Caco-2 (cell line): ENCODE data around the gene MACC1. TPM values are rescaled to one million over a fixed set of nuclear protein-coding genes. Genes with fewer than 3 reads are reported as not detected.

Source experiments
- BruUV-seq: library from RNA; stranded (reverse); fragments of 400-500 nt; replicated peaks from 2 replicates; lab custom pipeline; 2021; lab: Mats Ljungman, UMichigan
- CTCF ChIA-PET: fragments of 300-600 bp; sonication (Branson Sonifier 250); formaldehyde crosslinking; loops from one replicate; lab custom pipeline; 2022; ENCODE audit warnings: antibody characterized with exemption; lab: Charles Lee
- POLR2A ChIA-PET: fragments of 300-600 bp; sonication (Branson Sonifier 250); formaldehyde crosslinking; loops from one replicate; lab custom pipeline; 2022; ENCODE audit warnings: antibody characterized with exemption; lab: Charles Lee
- DNase-seq, 2 experiments: peaks; one replicate each; pipeline versions ENCODE4 v3.0.0 to v3.0.0-alpha.2; 2020 to 2022
- H3K27me3 ChIP-seq: replicated peaks from 2 replicates; pipeline ENCODE4 v1.6.0; 2011; ENCODE audit warnings: low read length; ENCODE audit not compliant: control insufficient read depth, insufficient read depth
- H3K36me3 ChIP-seq: 2 replicates; pipeline ENCODE4 v1.5.1; 2011; ENCODE audit warnings: low read length; ENCODE audit not compliant: control insufficient read depth, insufficient read depth
- H3K4me1 ChIP-seq: fragments of 250-450 bp; sonication (Bioruptor Pico); 2 replicates; pipeline ENCODE4 v1.5.1; 2020; ENCODE audit warnings: mild to moderate bottlenecking
- H3K4me3 ChIP-seq: 2 replicates; pipeline ENCODE4 v1.5.1; 2011; ENCODE audit warnings: low read depth, mild to moderate bottlenecking, control low read depth, low read length
- H3K9me3 ChIP-seq: fragments of 250-450 bp; sonication (Bioruptor Pico); 2 replicates; pipeline ENCODE4 v1.5.1; 2020; ENCODE audit warnings: mild to moderate bottlenecking, moderate library complexity
- H3K27ac Mint-ChIP-seq: one replicate; pipeline ENCODE4 v1.8.0; 2022; ENCODE audit warnings: mixed read lengths; ENCODE audit not compliant: unreplicated experiment
- H3K27me3 Mint-ChIP-seq: one replicate; pipeline ENCODE4 v1.8.0; 2022; ENCODE audit warnings: mixed read lengths; ENCODE audit not compliant: insufficient read depth, unreplicated experiment
- H3K36me3 Mint-ChIP-seq: one replicate; pipeline ENCODE4 v1.8.0; 2022; ENCODE audit warnings: mild to moderate bottlenecking, mixed read lengths; ENCODE audit not compliant: insufficient read depth, unreplicated experiment
- H3K4me1 Mint-ChIP-seq: one replicate; pipeline ENCODE4 v1.8.0; 2022; ENCODE audit warnings: low read depth, mixed read lengths; ENCODE audit not compliant: unreplicated experiment
- H3K4me3 Mint-ChIP-seq: one replicate; pipeline ENCODE4 v1.8.0; 2022; ENCODE audit warnings: mild to moderate bottlenecking, moderate library complexity, mixed read lengths; ENCODE audit not compliant: unreplicated experiment
- H3K9me3 Mint-ChIP-seq: one replicate; pipeline ENCODE4 v1.8.0; 2022; ENCODE audit warnings: mixed read lengths; ENCODE audit not compliant: unreplicated experiment
- CTCF ChIP-seq, 2 experiments: fragments of 200-600 bp in 1 of 2; IDR thresholded peaks; 1 replicate in 1 of 2; 2 replicates in 1 of 2; pipeline versions ENCODE4 v1.5.1 to v1.8.0; 2011 to 2022; ENCODE audit warnings: antibody characterized with exemption in 1 of 2, control low read depth in 1 of 2, inconsistent platforms in 1 of 2, low read depth in 1 of 2, low read length in 1 of 2, mild to moderate bottlenecking in 1 of 2, moderate library complexity in 1 of 2; ENCODE audit not compliant: insufficient read depth in 1 of 2, severe bottlenecking in 1 of 2, unreplicated experiment in 1 of 2
- intact Hi-C: fragments of 100-400 bp; cut with micrococcal nuclease; formaldehyde crosslinking; loops from one replicate; pipeline ENCODE4 v1.10.0; 2022; ENCODE audit not compliant: unreplicated experiment
- total RNA-seq: library from RNA; stranded (reverse); gene quantifications from 2 replicates; pipeline ENCODE4 v1.2.3, GENCODE V29; 2022

MACC1 gene
- total RNA-seq, 1 experiment from 2014 or later = 87.7 TPM

GRCh38 chr7:20141002-20141345, 76.2 kb downstream of the MACC1 start:
- CTCF ChIA-PET = no interaction called here
- Mint-ChIP-seq H3K4me1 (peaks cover 17% of the 10 kb centered on the region), H3K36me3 (peaks cover 74% of the 10 kb centered on the region), H3K27me3 (no peaks in the 10 kb centered on the region), H3K27ac (peak overlapping the region; percentile 8), H3K9me3 (no peaks in the 10 kb centered on the region), H3K4me3 (no peak overlapping the region)
- DNase-seq = no peak
- no peak for TF ChIP-seq CTCF (IDR thresholded peaks at IDR 0.05; ENCODE audit: insufficient read depth in 1 of 2, low read depth in 1 of 2, low read length in 1 of 2, severe bottlenecking in 1 of 2, unreplicated experiment in 1 of 2)
- Histone ChIP-seq H3K4me1 (no peaks in the 10 kb centered on the region), H3K27me3 (no peaks in the 10 kb centered on the region), H3K4me3 (no peak overlapping the region), H3K36me3 (no peaks in the 10 kb centered on the region; the same call in 1 of the 2 replicates), H3K9me3 (no peaks in the 10 kb centered on the region)
- POLR2A ChIA-PET = no interaction called here
- intact Hi-C loops = no loop called here
- no TSS peak for BruUV-seq

GRCh38 chr7:20140291-20141001, 76.7 kb downstream of the MACC1 start:
- intact Hi-C loops = no loop called here
- Mint-ChIP-seq H3K4me3 (no peak overlapping the region), H3K27me3 (no peaks in the 10 kb centered on the region), H3K27ac (peak overlapping the region; percentile 8), H3K9me3 (no peaks in the 10 kb centered on the region), H3K4me1 (peaks cover 17% of the 10 kb centered on the region), H3K36me3 (peaks cover 68% of the 10 kb centered on the region)
- BruUV-seq = no TSS peak
- Histone ChIP-seq H3K9me3 (no peaks in the 10 kb centered on the region), H3K4me1 (no peaks in the 10 kb centered on the region), H3K36me3 (no peaks in the 10 kb centered on the region; the same call in 1 of the 2 replicates), H3K4me3 (no peak overlapping the region), H3K27me3 (no peaks in the 10 kb centered on the region)
- CTCF ChIA-PET = no interaction called here
- POLR2A ChIA-PET = no interaction called here
- DNase-seq = no peak
- no peak for TF ChIP-seq CTCF (IDR thresholded peaks at IDR 0.05; ENCODE audit: insufficient read depth in 1 of 2, low read depth in 1 of 2, low read length in 1 of 2, severe bottlenecking in 1 of 2, unreplicated experiment in 1 of 2)

GRCh38 chr7:20136647-20137046, 80.5 kb downstream of the MACC1 start:
- no peak for TF ChIP-seq CTCF (IDR thresholded peaks at IDR 0.05; ENCODE audit: insufficient read depth in 1 of 2, low read depth in 1 of 2, low read length in 1 of 2, severe bottlenecking in 1 of 2, unreplicated experiment in 1 of 2)
- POLR2A ChIA-PET = no interaction called here
- Mint-ChIP-seq H3K4me3 (no peak overlapping the region), H3K27me3 (no peaks in the 10 kb centered on the region), H3K27ac (no peak overlapping the region), H3K36me3 (peaks cover 47% of the 10 kb centered on the region), H3K4me1 (peaks cover 5% of the 10 kb centered on the region), H3K9me3 (no peaks in the 10 kb centered on the region)
- Histone ChIP-seq H3K4me3 (no peak overlapping the region), H3K27me3 (no peaks in the 10 kb centered on the region), H3K4me1 (no peaks in the 10 kb centered on the region), H3K36me3 (no peaks in the 10 kb centered on the region), H3K9me3 (no peaks in the 10 kb centered on the region)
- intact Hi-C loops = no loop called here
- no peak for DNase-seq
- CTCF ChIA-PET = no interaction called here
- BruUV-seq = no TSS peak
